K562 (cell line): ENCODE measurements around the gene PPIL6. TPM values are rescaled to one million over a fixed set of nuclear protein-coding genes. Genes with fewer than 3 reads are reported as not detected.

Experiments
- ATAC-seq: fragments of 200-7000 bp; cut with Tn5 transposase; 3 replicates; pipeline ENCODE4 v1.9.1; 2020; ENCODE audit warnings: moderate library complexity
- BruUV-seq: library from RNA; stranded (reverse); fragments of 400-500 nt; replicated peaks from 2 replicates; lab custom pipeline; 2021; lab: Mats Ljungman, UMichigan
- CTCF ChIA-PET: fragments of 300-600 bp; formaldehyde crosslinking; extraction: SDS; loops from one replicate; lab custom pipeline; 2021; ENCODE audit warnings: low intra/inter-chr PET ratio; lab: Yijun Ruan, JAX
- POLR2A ChIA-PET: fragments of 300-600, 350-650 bp; sonication (Branson Sonifier 250); formaldehyde crosslinking; extraction: SDS; loops from one replicate; lab custom pipeline; 2021; ENCODE audit warnings: antibody characterized with exemption, inconsistent platforms; lab: Yijun Ruan, JAX
- DNase-seq, 4 experiments: peaks; one replicate each; pipeline versions ENCODE4 v3.0.0 to v3.0.0-alpha.2; 2011 to 2018; ENCODE audit warnings: low spot score in 3 of 4, mixed read lengths in 3 of 4; ENCODE audit errors: extremely low read depth in 1 of 4
- FAIRE-seq: peaks from 2 replicates; lab custom pipeline; 2011; peaks lifted over from hg19 to GRCh38; lab: Jason Lieb, UNC
- H2AFZ ChIP-seq: 2 replicates; pipeline ENCODE4 v1.6.0; 2011; ENCODE audit warnings: low read depth, low read length, control low read depth, inconsistent platforms
- H3K27ac ChIP-seq: fragments of 200-600 bp; 3 replicates; pipeline ENCODE4 v1.8.0; 2011; ENCODE audit warnings: low read depth, mild to moderate bottlenecking, control low read depth, inconsistent platforms, low read length, moderate library complexity, mixed read lengths; ENCODE audit errors: extremely low read depth
- H3K27me3 ChIP-seq, 2 experiments: fragments of 300-600 bp in 1 of 2; 2 replicates in 1 of 2; 3 replicates in 1 of 2; pipeline versions ENCODE4 v1.6.0 to v1.8.0; 2011; ENCODE audit warnings: inconsistent platforms in 2 of 2, low read length in 2 of 2, mild to moderate bottlenecking in 1 of 2, mixed read lengths in 1 of 2, moderate library complexity in 1 of 2; ENCODE audit not compliant: control insufficient read depth in 2 of 2, insufficient read depth in 2 of 2
- H3K36me3 ChIP-seq: fragments of 300-600 bp; 3 replicates; pipeline ENCODE4 v1.8.0; 2011; ENCODE audit warnings: mild to moderate bottlenecking, low read length, inconsistent platforms; ENCODE audit not compliant: control insufficient read depth, insufficient read depth
- H3K4me1 ChIP-seq, 2 experiments: fragments of 200-600 bp in 1 of 2; replicated peaks in 1 of 2; 2 replicates in 1 of 2; 3 replicates in 1 of 2; pipeline versions ENCODE4 v1.5.1 to v1.8.0; 2011; ENCODE audit warnings: inconsistent platforms in 2 of 2, low read length in 2 of 2, mild to moderate bottlenecking in 1 of 2, mixed read lengths in 1 of 2, moderate library complexity in 1 of 2; ENCODE audit not compliant: control insufficient read depth in 2 of 2, insufficient read depth in 2 of 2
- H3K4me2 ChIP-seq: 2 replicates; pipeline ENCODE4 v1.6.1; 2011; ENCODE audit warnings: low read length, control low read depth, inconsistent platforms, mixed read lengths; ENCODE audit not compliant: insufficient read depth
- H3K4me3 ChIP-seq: fragments of 200-600 bp; sonication (generic), shearing (Covaris generic); 2 replicates; pipeline ENCODE4 v1.5.1; 2016; ENCODE audit warnings: control low read depth, inconsistent platforms
- H3K79me2 ChIP-seq: fragments of 200-600 bp; 3 replicates; pipeline ENCODE4 v1.8.0; 2011; ENCODE audit warnings: low read length, inconsistent platforms; ENCODE audit not compliant: control insufficient read depth, insufficient read depth
- H3K9ac ChIP-seq, 2 experiments: 2 replicates each; pipeline versions ENCODE4 v1.6.0 to v1.6.1; 2011; ENCODE audit warnings: low read depth in 2 of 2, low read length in 2 of 2, control low read depth in 1 of 2, inconsistent platforms in 1 of 2, mild to moderate bottlenecking in 1 of 2, mixed read lengths in 1 of 2; ENCODE audit not compliant: insufficient read depth in 1 of 2
- H3K9me1 ChIP-seq: one replicate; pipeline ENCODE4 v1.6.0; 2011; ENCODE audit warnings: inconsistent platforms, mild to moderate bottlenecking, low read length, moderate library complexity; ENCODE audit not compliant: control insufficient read depth, insufficient read depth
- H3K9me3 ChIP-seq: replicated peaks from 2 replicates; pipeline ENCODE4 v1.5.1; 2011; ENCODE audit warnings: low read depth, low read length, inconsistent platforms; ENCODE audit not compliant: control insufficient read depth, insufficient read depth
- H4K20me1 ChIP-seq: replicated peaks from 2 replicates; pipeline ENCODE4 v1.6.1; 2011; ENCODE audit warnings: low read length, inconsistent platforms, mixed read lengths; ENCODE audit not compliant: control insufficient read depth, insufficient read depth
- BRCA1 ChIP-seq, 2 experiments: fragments of 450-650 bp in 1 of 2; sonication (generic) in 1 of 2; formaldehyde crosslinking in 1 of 2; IDR thresholded peaks; 2 replicates each; pipeline versions ENCODE4 v1.5.0 to v1.6.1; 2017 to 2020; ENCODE audit warnings: mild to moderate bottlenecking in 1 of 2, missing genetic modification reagents in 1 of 2
- EHMT2 ChIP-seq: fragments of 450-650 bp; IDR thresholded peaks from 2 replicates; pipeline ENCODE4 v1.6.1; 2018; ENCODE audit warnings: antibody characterized with exemption
- ETV6 ChIP-seq, 3 experiments: fragments of 150-350 bp in 1 of 3; sonication (generic) in 1 of 3; formaldehyde crosslinking in 1 of 3; IDR thresholded peaks; 2 replicates each; pipeline versions ENCODE4 v1.6.1 to v1.8.0; 2014 to 2022; ENCODE audit warnings: borderline replicate concordance in 2 of 3, low read depth in 2 of 3, antibody characterized with exemption in 1 of 3, low read length in 1 of 3, mild to moderate bottlenecking in 1 of 3, missing genetic modification reagents in 1 of 3
- EZH2 ChIP-seq: IDR thresholded peaks from 2 replicates; pipeline ENCODE4 v1.6.1; 2012; ENCODE audit warnings: low read depth, mild to moderate bottlenecking, inconsistent platforms, low read length, borderline replicate concordance
- IRF1 ChIP-seq: sonication (generic); formaldehyde crosslinking; IDR thresholded peaks from 2 replicates; pipeline ENCODE4 v1.8.0; 2022; ENCODE audit warnings: missing genetic modification reagents, mild to moderate bottlenecking, borderline replicate concordance
- MEF2D ChIP-seq: conservative IDR thresholded peaks from 2 replicates; pipeline ENCODE4 v1.6.1; 2016; ENCODE audit warnings: low read depth, missing genetic modification characterization, missing compliant biosample characterization
- RAD21 ChIP-seq, 2 experiments: fragments of 250-450 bp in 1 of 2; fragments of 450-650 bp in 1 of 2; sonication (Bioruptor Pico) in 1 of 2; formaldehyde crosslinking in 1 of 2; IDR thresholded peaks in 1 of 2; conservative IDR thresholded peaks in 1 of 2; 2 replicates each; pipeline versions ENCODE4 v1.4.0 to v1.8.0; 2020 to 2022; ENCODE audit warnings: mild to moderate bottlenecking in 2 of 2, moderate library complexity in 1 of 2
- RFX5 ChIP-seq: IDR thresholded peaks from 2 replicates; pipeline ENCODE4 v1.6.1; 2011; ENCODE audit warnings: low read depth, mild to moderate bottlenecking, improper control_type of control experiment, low read length
- SIN3B ChIP-seq: fragments of 450-650 bp; IDR thresholded peaks from 2 replicates; pipeline ENCODE4 v1.6.1; 2017; ENCODE audit warnings: low read depth, mild to moderate bottlenecking, moderate library complexity
- SP1 ChIP-seq: sonication (generic); formaldehyde crosslinking; IDR thresholded peaks from 2 replicates; pipeline ENCODE4 v1.8.1; 2022; ENCODE audit warnings: mild to moderate bottlenecking, missing genetic modification reagents
- WGBS: fragments of 100-300 bp; shearing (Covaris generic); methylation state at CpG from one replicate; pipeline ENCODE4 v1.1.6; 2016; ENCODE audit warnings: low coverage, mixed read lengths; ENCODE audit not compliant: insufficient coverage; ENCODE audit errors: missing lambda C conversion rate; 5-methylcytosine and 5-hydroxymethylcytosine counted together
- in situ Hi-C: fragments of 300-500 bp; cut with MboI; formaldehyde crosslinking; loops from 4 replicates; pipeline ENCODE4 v1.15.0; 2018; ENCODE audit warnings: inconsistent platforms, mixed read lengths
- intact Hi-C: fragments of 100-400 bp; cut with micrococcal nuclease; formaldehyde crosslinking; loops from 2 replicates; pipeline ENCODE4 v1.14.2; 2022
- polyA plus RNA-seq, 8 experiments: library from polyadenylated mRNA; depleted of rRNA in 4 of 8; stranded (reverse) in 5 of 8; unstranded in 3 of 8; fragments of >200 nt; fragmentation: Nextera tagmentation in 2 of 8; fragmentation: Illumina TruSeq in 1 of 8; extraction: Ambion mirVana in 2 of 8; extraction: Trizol in 1 of 8; gene quantifications; 2 replicates each; pipeline versions ENCODE4 v1.2.1 to v1.2.3, GENCODE V29; 2011 to 2014; ENCODE audit warnings: inconsistent platforms in 1 of 8, missing spikeins in 1 of 8
- total RNA-seq, 7 experiments: library from RNA; depleted of rRNA in 6 of 7; stranded (reverse); fragments of >200 nt in 6 of 7; fragmentation: Illumina TruSeq in 2 of 7; extraction: Trizol in 2 of 7; gene quantifications; 2 replicates each; pipeline versions ENCODE4 v1.2.1 to v1.2.3, GENCODE V29; 2011 to 2021; ENCODE audit warnings: low replicate concordance in 1 of 7

The PPIL6 gene
- total and polyA plus RNA-seq, 9 of the 15 experiments (the other 6 are each of a cell fraction or from before 2014, with no cell fraction given) = 0.03 to 0.98 (median 0.41) TPM; not detected in 1

GRCh38 chr6:109477725-109478124 lies 37.3 kb upstream of the PPIL6 start:
- peak overlapping the region in 1 of 2 experiments; percentile 68; a peak in 1 of 4 replicates for H3K9ac ChIP-seq
- 29% methylated on average over 2 of the region's 2 CpGs for WGBS
- no peak for TF ChIP-seq ETV6 (IDR thresholded peaks at IDR 0.05; ENCODE audit: borderline replicate concordance in 1 of 2, low read depth in 2 of 2, low read length in 1 of 2)
- TF ChIP-seq ETV6 (CRISPR knock-in tag; IDR thresholded peaks at IDR 0.05; ENCODE audit: borderline replicate concordance) = no peak
- no peak for TF ChIP-seq IRF1 (CRISPR knock-in tag)
- TF ChIP-seq EHMT2 = no peak
- no peak for TF ChIP-seq RAD21 (CRISPR knock-in tag; conservative IDR thresholded peaks at IDR 0.05 in 1 of 2, IDR thresholded peaks at IDR 0.05 in 1 of 2)
- no peak for TF ChIP-seq EZH2
- no peak for TF ChIP-seq MEF2D (tag)
- TF ChIP-seq SP1 = no peak
- TF ChIP-seq BRCA1 (IDR thresholded peaks at IDR 0.05) = no peak
- TF ChIP-seq BRCA1 (CRISPR knock-in tag; IDR thresholded peaks at IDR 0.05) = no peak
- TF ChIP-seq SIN3B = no peak
- no peak for TF ChIP-seq RFX5
- TF ChIP-seq, all 486 proteins: peak for 0
- intact Hi-C loops (no loop called here), in situ Hi-C loops (no loop called here)
- Histone ChIP-seq H3K4me1 (peaks cover 23 to 34% of the 10 kb centered on the region in 2 experiments), H3K79me2 (peaks cover 64% of the 10 kb centered on the region), H2AFZ (no peak overlapping the region), H4K20me1 (0 out of 2 replicates have a peak, but pooled peaks cover 3% of the 10 kb centered on the region), H3K4me2 (no peak overlapping the region), H3K9me1 (peaks cover 3% of the 10 kb centered on the region), H3K36me3 (peaks cover 83% of the 10 kb centered on the region), H3K9me3 (no peaks in the 10 kb centered on the region), H3K4me3 (no peak overlapping the region), H3K27ac (no peak overlapping the region), H3K27me3 (no peaks in the 10 kb centered on the region)
- ChIA-PET CTCF (no interaction called here), POLR2A (interaction anchor here (1.0 kb wide), 1 partner anchor 100 kb away, joined by 4 read pairs; no protein-coding TSS in a partner anchor)
- BruUV-seq = no TSS peak
- ATAC-seq (peak; percentile 29), DNase-seq (no peak), FAIRE-seq (peak; percentile 35)
